T-helper 2 cell treated with Interferon-gamma antibody and Interleukin-4, amounts not matched to agents 5 μg/mL and 100 μg/mL, for 36 hours (primary cell): ENCODE results near the gene SNRPB.

Experiments
- DNase-seq: peaks from one replicate; pipeline ENCODE4 v3.0.0; 2021; ENCODE audit warnings: low spot score
- H3K27ac Mint-ChIP-seq: one replicate; pipeline ENCODE4 v1.8.0; 2021; ENCODE audit warnings: mild to moderate bottlenecking, mixed read lengths
- H3K27me3 Mint-ChIP-seq: one replicate; pipeline ENCODE4 v1.8.0; 2021; ENCODE audit warnings: low read depth, mixed read lengths
- H3K36me3 Mint-ChIP-seq: one replicate; pipeline ENCODE4 v1.8.0; 2021; ENCODE audit warnings: low read depth, mixed read lengths
- H3K4me1 Mint-ChIP-seq: one replicate; pipeline ENCODE4 v1.8.0; 2021; ENCODE audit warnings: low read depth, mixed read lengths
- H3K4me3 Mint-ChIP-seq: one replicate; pipeline ENCODE4 v1.8.0; 2022; ENCODE audit warnings: mild to moderate bottlenecking, moderate library complexity, mixed read lengths
- H3K9me3 Mint-ChIP-seq: one replicate; pipeline ENCODE4 v1.8.0; 2021; ENCODE audit warnings: mixed read lengths

Gene SNRPB

DNA sequence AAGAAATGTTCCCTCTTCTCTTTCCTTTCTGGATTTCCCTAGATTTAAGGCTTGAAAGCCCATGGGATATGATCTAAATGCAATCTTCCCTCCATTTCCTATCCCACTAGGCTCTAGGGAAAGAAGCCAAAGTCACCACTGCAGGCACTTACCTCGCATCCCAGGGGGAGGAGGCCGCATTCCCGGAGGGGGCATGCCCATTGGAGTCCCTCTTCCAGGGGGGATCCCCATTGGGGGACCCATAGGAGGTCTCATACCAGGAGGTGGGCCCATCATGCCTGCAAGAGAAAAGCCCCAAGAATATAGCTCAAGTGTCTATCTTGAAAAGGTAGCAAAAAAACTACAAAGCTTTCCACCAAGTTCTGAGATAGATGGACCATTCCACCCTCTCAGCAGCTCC is 8.1 kb downstream of the SNRPB start:
- Mint-ChIP-seq H3K27me3 (no peaks in the 10 kb centered on the region), H3K9me3 (no peaks in the 10 kb centered on the region), H3K36me3 (peaks cover 79% of the 10 kb centered on the region), H3K4me3 (no peak overlapping the region), H3K4me1 (peaks cover 9% of the 10 kb centered on the region), H3K27ac (no peak overlapping the region)
- DNase-seq: no peak

DNA sequence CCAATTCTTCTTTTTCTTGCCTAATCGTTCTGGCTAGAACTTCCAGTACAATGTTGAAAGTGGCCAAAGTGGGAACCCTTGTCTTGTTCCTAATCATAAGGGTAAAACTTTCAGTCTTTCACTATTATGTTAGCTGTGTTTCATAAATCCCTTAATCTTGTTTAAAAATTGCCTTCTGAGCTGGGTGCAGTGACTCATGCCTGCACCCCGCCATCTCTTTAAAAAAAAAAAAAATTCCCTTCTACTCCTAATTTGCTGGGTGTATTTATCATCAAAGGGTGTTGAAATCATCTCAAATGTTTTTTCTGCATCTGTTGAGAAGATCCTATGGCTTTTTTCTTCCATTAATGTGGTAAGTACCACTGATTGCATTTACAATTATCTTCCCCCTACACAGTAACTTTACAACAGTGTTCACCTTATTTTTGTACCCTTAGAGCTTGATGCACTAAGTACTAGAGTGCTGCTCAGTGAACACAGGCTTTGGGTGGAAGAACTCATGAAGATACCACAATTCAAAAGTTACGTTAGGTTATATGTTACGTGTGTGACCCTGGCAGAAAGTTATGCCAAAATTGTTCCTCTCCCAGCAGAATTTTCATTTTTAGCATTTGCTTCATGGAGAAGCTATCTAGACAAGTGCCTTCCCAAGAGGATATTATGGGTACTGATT is 9.7 kb downstream of the SNRPB start:
- H3K36me3 Mint-ChIP-seq: peaks cover 65% of the 10 kb centered on the region
- DNase-seq: no peak

DNA sequence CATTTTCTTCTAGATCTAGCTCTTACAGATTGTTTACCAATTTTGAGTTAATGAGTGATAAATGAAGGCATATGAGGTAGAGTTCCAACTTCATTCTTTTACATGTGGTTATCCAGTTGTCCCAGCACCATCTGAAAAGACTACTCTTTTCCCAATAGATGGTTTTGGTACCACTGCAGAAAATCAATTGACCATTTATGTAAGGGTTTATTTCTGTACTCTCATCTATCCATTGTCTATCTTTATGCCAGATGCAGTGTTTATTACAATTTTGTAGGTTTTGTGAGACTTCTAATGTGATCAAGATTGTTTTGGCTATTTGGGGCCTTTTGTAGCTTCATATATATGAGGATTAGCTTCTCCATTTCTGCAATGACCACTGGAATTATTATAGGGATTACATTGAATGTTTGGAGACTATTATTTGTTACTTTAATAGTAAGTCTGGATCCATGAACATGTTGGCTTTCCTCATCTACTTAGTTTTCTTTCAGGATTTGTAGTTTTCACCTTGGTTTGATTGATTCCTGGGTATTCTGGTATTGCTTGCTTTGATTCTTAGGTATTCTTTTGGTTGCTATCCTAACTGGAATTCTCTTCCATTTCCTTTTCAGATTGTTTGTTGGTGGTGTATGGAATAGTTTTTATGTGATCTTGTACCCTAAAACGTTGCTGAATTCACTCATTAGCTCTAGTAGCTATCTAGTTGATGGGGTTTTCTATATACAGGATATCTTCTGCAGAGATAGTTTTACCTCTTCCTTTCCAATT is 10.4 kb downstream of the SNRPB start:
- Mint-ChIP-seq H3K27ac (no peak overlapping the region), H3K36me3 (peaks cover 58% of the 10 kb centered on the region)

More for the DNA sequence above, 9.7 kb downstream of the SNRPB start:
- no peaks in the 10 kb centered on the region for H3K27me3 Mint-ChIP-seq
- H3K9me3 Mint-ChIP-seq: no peaks in the 10 kb centered on the region
- H3K4me3 Mint-ChIP-seq: no peak overlapping the region
- H3K4me1 Mint-ChIP-seq: peaks cover 1% of the 10 kb centered on the region
- H3K27ac Mint-ChIP-seq: no peak overlapping the region

GRCh38 chr20:2458919-2459499 is 11.6 kb downstream of the SNRPB start:
- no peak for DNase-seq
- Mint-ChIP-seq H3K4me3 (no peak overlapping the region), H3K36me3 (peaks cover 47% of the 10 kb centered on the region), H3K27ac (no peak overlapping the region), H3K27me3 (no peaks in the 10 kb centered on the region), H3K9me3 (no peaks in the 10 kb centered on the region), H3K4me1 (peaks cover 1% of the 10 kb centered on the region)

More for the DNA sequence above, 10.4 kb downstream of the SNRPB start:
- Mint-ChIP-seq H3K4me3 (no peak overlapping the region), H3K4me1 (peaks cover 1% of the 10 kb centered on the region), H3K9me3 (no peaks in the 10 kb centered on the region), H3K27me3 (no peaks in the 10 kb centered on the region)
- DNase-seq: no peak

DNA sequence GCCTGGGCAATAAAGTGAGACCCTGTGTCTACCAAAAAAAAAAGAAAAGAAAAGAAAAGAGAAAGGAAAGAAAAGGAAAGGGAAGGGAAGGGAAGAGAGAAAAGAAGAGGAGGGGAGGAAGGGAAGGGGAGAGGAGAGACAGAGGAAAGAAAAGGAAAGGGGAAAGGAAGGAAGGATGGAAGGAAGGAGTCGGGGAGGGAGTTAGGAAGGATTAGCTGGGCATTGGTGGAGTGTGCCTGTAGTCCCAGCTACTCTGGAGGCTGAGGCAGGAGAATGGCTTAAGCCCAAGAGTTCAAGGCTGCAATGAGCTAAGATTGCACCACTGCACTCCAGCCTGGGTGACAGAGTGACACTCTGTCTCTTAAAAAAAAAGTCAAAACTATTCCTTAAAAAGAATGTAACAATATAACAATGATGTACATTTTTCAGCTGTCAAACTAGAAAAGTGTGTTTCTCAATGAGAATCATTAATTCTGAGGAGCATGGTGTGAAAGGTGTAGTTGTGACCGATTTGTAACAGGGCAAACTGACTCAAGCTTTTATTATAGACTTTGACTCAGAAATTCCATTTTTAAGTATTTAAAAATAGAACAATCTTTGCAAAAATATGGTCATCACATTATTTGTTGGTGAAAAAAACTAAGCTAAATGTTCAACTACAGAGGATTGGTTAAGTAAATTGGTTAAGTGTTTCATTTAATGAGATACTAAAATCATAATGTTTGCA is 14.7 kb downstream of the SNRPB start:
- no peak for DNase-seq
- Mint-ChIP-seq H3K27ac (no peak overlapping the region), H3K4me3 (no peak overlapping the region), H3K9me3 (no peaks in the 10 kb centered on the region), H3K27me3 (peaks cover 1% of the 10 kb centered on the region), H3K36me3 (peaks cover 19% of the 10 kb centered on the region), H3K4me1 (peaks cover 5% of the 10 kb centered on the region)

GRCh38 chr20:2453792-2454191 is 16.8 kb downstream of the SNRPB start:
- Mint-ChIP-seq H3K9me3 (no peaks in the 10 kb centered on the region), H3K4me1 (peaks cover 17% of the 10 kb centered on the region), H3K27me3 (peaks cover 4% of the 10 kb centered on the region), H3K4me3 (no peak overlapping the region), H3K36me3 (peaks cover 3% of the 10 kb centered on the region), H3K27ac (no peak overlapping the region)
- DNase-seq: no peak

DNA sequence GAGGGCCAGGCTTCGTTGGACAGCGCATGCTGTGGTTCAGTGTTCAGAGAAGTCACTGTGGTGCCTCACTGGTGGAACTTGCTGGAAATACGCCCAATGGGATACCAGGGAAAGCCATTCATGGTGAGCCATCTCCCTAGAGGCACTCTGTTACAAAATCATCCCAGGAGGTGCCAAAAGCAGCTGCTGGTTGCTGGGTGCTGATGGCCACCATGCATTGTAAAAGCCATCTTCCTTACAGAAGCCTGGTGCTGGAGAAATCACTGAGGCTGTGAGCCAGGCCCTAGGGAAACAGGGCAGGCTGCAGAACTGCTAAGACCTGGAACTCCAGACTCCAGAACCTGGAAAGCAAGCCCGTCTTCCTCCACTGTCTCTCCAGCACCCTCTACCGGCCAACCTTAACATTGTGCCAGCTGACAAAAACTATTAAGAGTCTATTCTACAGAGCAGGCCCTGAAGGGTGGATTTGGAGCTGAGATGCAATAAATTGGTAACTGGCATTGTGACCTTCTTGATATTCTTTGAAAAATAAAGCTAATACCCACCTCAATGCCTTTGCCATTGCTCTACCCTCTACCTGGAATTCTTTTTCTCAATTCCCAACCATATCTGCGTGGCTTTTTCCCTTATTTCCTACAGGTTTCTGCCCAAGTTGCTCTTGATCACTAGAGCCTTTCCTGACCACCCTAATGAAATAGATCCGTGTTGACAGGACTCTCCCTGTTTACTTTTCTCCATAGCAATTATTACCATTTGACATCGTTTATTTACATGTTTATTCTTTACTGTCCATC is 18.5 kb downstream of the SNRPB start:
- Mint-ChIP-seq H3K27ac (no peak overlapping the region), H3K27me3 (peaks cover 4% of the 10 kb centered on the region), H3K4me3 (no peak overlapping the region), H3K9me3 (no peaks in the 10 kb centered on the region), H3K4me1 (peaks cover 17% of the 10 kb centered on the region), H3K36me3 (no peaks in the 10 kb centered on the region)
- peak; percentile 46 for DNase-seq

DNA sequence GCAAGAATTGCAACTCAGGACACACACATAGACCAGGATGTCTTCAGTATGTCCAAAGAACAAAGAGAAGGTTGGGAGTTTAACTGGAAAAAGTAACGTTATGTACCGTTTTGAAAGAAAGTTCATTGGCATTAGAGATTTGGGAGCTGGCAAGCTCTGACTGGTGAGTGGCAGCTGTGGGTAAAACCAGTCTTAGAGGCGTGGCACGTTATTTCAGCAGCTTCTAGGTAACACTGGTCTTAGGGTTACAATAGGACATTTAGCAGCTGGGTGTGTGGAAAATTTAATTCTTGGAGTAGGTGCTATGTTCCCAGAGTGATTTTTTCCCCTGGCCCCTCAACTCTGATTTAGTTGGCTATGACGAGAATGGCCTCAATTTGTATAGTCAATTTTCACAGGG is 19.2 kb downstream of the SNRPB start:
- Mint-ChIP-seq H3K27ac (no peak overlapping the region), H3K9me3 (no peaks in the 10 kb centered on the region), H3K36me3 (no peaks in the 10 kb centered on the region), H3K27me3 (peaks cover 4% of the 10 kb centered on the region), H3K4me3 (no peak overlapping the region), H3K4me1 (peaks cover 17% of the 10 kb centered on the region)
- DNase-seq: no peak

DNA sequence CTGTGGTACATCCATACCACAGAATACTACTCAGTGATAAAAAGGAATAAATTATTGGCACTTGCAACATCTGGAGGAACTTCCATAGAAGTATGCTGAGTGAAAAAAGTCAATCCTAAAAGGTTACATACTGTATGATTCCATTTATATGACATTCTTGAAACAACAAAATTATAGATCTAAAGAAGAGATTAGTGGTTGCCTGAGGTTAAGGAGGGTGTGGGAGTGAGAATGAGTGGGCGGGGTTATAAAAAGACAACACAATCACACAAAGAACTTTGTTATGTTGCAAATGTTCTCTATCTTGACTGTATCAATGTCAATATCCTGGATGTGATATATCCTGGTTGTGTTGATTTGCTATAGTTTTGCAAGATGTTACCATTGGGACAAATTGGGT is 21.2 kb downstream of the SNRPB start:
- no peaks in the 10 kb centered on the region for H3K36me3 Mint-ChIP-seq
- H3K9me3 Mint-ChIP-seq: no peaks in the 10 kb centered on the region
- H3K27ac Mint-ChIP-seq: no peak overlapping the region
- peaks cover 6% of the 10 kb centered on the region for H3K27me3 Mint-ChIP-seq
- peaks cover 16% of the 10 kb centered on the region for H3K4me1 Mint-ChIP-seq
- DNase-seq: peak; percentile 55
- no peak overlapping the region for H3K4me3 Mint-ChIP-seq

DNA sequence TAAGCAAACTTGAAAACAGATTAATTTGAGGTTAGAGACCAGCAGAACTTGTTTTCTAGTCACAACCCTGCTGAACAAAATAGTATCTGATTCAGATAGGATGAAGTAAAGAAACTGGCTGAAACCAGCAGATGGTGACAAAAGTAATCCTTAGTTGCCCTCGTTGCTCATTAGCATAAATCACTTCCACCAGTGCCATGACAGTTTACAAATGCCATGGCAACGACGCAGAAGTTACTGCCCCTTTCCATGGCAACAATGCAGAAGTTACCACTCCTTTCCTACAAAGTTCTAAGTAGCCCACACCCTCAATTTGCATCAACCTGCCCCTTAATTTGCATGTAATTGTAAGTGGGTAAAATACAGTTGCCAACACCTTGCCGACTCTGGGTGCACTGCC is 23.7 kb downstream of the SNRPB start:
- DNase-seq: no peak
- Mint-ChIP-seq H3K4me3 (no peak overlapping the region), H3K4me1 (peaks cover 16% of the 10 kb centered on the region), H3K27me3 (peaks cover 6% of the 10 kb centered on the region), H3K36me3 (no peaks in the 10 kb centered on the region), H3K27ac (no peak overlapping the region), H3K9me3 (no peaks in the 10 kb centered on the region)

GRCh38 chr20:2431185-2431584 is 39.4 kb downstream of the SNRPB start:
- Mint-ChIP-seq H3K27ac (no peak overlapping the region), H3K36me3 (no peaks in the 10 kb centered on the region), H3K4me3 (no peak overlapping the region), H3K4me1 (peaks cover 5% of the 10 kb centered on the region), H3K27me3 (peaks cover 14% of the 10 kb centered on the region), H3K9me3 (no peaks in the 10 kb centered on the region)
- DNase-seq: no peak

DNA sequence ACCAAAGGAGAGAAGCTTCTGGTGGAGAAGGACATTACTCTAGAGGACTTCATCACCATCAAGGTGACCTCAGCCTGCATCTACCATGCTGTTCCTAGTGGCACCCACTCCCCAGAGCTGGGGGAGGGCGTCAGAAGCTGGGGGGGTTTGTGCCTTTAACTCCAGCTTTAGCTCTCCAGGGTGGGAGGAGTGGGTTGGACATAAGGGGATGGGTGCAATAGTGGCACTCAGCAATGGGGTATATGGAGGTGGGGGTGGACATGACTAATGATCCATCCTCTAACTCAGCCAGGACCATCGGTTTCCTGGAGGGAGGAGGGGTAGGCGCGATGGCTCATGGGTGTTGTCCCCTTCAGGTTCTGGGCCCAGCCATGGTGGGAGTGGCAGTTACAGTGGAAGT is 40.1 kb downstream of the SNRPB start:
- no peak overlapping the region for H3K27ac Mint-ChIP-seq
- H3K27me3 Mint-ChIP-seq: peaks cover 18% of the 10 kb centered on the region
- no peak overlapping the region for H3K4me3 Mint-ChIP-seq
- no peaks in the 10 kb centered on the region for H3K9me3 Mint-ChIP-seq
- no peaks in the 10 kb centered on the region for H3K36me3 Mint-ChIP-seq
- DNase-seq: no peak
- H3K4me1 Mint-ChIP-seq: peaks cover 5% of the 10 kb centered on the region

DNA sequence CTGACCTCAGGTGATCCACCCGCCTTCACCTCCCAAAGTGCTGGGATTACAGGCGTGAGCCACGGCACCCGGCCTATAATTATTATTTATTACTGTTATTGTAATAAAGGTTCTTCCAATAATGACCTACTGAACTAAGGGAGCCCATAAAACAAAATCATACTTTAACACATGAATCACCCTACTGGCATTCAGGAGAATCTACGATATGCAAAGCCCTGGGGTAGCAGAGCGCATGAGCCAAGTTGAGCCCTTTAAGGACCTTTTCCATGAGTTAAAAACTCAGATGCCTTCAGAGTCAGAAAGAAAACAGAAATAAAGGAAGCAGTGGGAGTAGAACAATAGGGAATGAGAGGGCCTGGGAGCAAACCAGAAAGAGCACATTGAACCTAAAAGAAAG is 41.5 kb downstream of the SNRPB start:
- H3K27me3 Mint-ChIP-seq: peaks cover 18% of the 10 kb centered on the region
- peaks cover 5% of the 10 kb centered on the region for H3K4me1 Mint-ChIP-seq
- DNase-seq: no peak
- H3K36me3 Mint-ChIP-seq: no peaks in the 10 kb centered on the region
- no peak overlapping the region for H3K4me3 Mint-ChIP-seq
- H3K9me3 Mint-ChIP-seq: no peaks in the 10 kb centered on the region
- H3K27ac Mint-ChIP-seq: no peak overlapping the region
